Natural killer cell (primary cell): Measurements from ENCODE around the gene ZNF467. TPM values are rescaled to one million over a fixed set of nuclear protein-coding genes. Genes with fewer than 3 reads are reported as not detected.

Source experiments
- ATAC-seq, 3 donors: fragments of 150-1000 bp in 2 of 3; fragments of 200-7000 bp in 1 of 3; cut with Tn5 transposase; 1 replicate in 1 of 3; 2 replicates in 2 of 3; pipeline ENCODE4 v1.10.0; 2021; ENCODE audit warnings: mild to moderate bottlenecking in 2 of 3, moderate library complexity in 2 of 3
- DNase-seq, 2 donors: peaks; one replicate each; pipeline versions ENCODE4 v3.0.0 to v3.0.0-alpha.2; 2013 to 2021; ENCODE audit warnings: mixed read lengths in 1 of 2
- H3K27ac ChIP-seq: one replicate; pipeline ENCODE4 v1.5.1; 2013; ENCODE audit warnings: mild to moderate bottlenecking, low read length
- H3K27me3 ChIP-seq: one replicate; pipeline ENCODE4 v1.6.1; 2013; ENCODE audit warnings: low read length; ENCODE audit not compliant: control insufficient read depth, insufficient read depth
- H3K36me3 ChIP-seq: one replicate; pipeline ENCODE4 v1.6.1; 2013; ENCODE audit warnings: low read length; ENCODE audit not compliant: control insufficient read depth, insufficient read depth
- H3K4me1 ChIP-seq: one replicate; pipeline ENCODE4 v1.6.1; 2013; ENCODE audit warnings: low read length; ENCODE audit not compliant: control insufficient read depth, insufficient read depth
- H3K4me3 ChIP-seq: one replicate; pipeline ENCODE4 v1.5.1; 2013; ENCODE audit warnings: low read length
- H3K9me3 ChIP-seq: one replicate; pipeline ENCODE4 v1.6.1; 2013; ENCODE audit warnings: low read length; ENCODE audit not compliant: control insufficient read depth, insufficient read depth
- H3K27ac Mint-ChIP-seq, 2 donors: one replicate each; pipeline ENCODE4 v1.8.0; 2022; ENCODE audit warnings: mild to moderate bottlenecking in 2 of 2, mixed read lengths in 2 of 2, moderate library complexity in 1 of 2
- H3K27me3 Mint-ChIP-seq, 2 donors: one replicate each; pipeline ENCODE4 v1.8.0; 2022; ENCODE audit warnings: low read depth in 2 of 2, mixed read lengths in 2 of 2
- H3K36me3 Mint-ChIP-seq: one replicate; pipeline ENCODE4 v1.8.0; 2022; ENCODE audit warnings: mixed read lengths
- H3K4me1 Mint-ChIP-seq, 2 donors: one replicate each; pipeline ENCODE4 v1.8.0; 2022; ENCODE audit warnings: mixed read lengths in 2 of 2
- H3K4me3 Mint-ChIP-seq: one replicate; pipeline ENCODE4 v1.8.0; 2022; ENCODE audit warnings: mild to moderate bottlenecking, moderate library complexity, mixed read lengths
- H3K9me3 Mint-ChIP-seq, 2 donors: one replicate each; pipeline ENCODE4 v1.8.0; 2022; ENCODE audit warnings: mixed read lengths in 2 of 2
- CTCF ChIP-seq: fragments of 200-600 bp; IDR thresholded peaks from one replicate; pipeline ENCODE4 v1.8.0; 2022; ENCODE audit warnings: antibody characterized with exemption
- WGBS: methylation state at CpG from one replicate; pipeline ENCODE4 v1.1.7; 2013; ENCODE audit warnings: missing lambda C conversion rate; ENCODE audit not compliant: insufficient coverage; 5-methylcytosine and 5-hydroxymethylcytosine counted together
- intact Hi-C: fragments of 100-400 bp; cut with micrococcal nuclease; formaldehyde crosslinking; loops from one replicate; pipeline ENCODE4 v1.14.2; 2022
- total RNA-seq, 4 donors: library from RNA; stranded (reverse); fragments of 120-200 nt in 1 of 4; gene quantifications; one replicate each; pipeline versions ENCODE4 v1.2.3 to v1.2.4, GENCODE V29; 2013 to 2022

Gene ZNF467
- total RNA-seq, 3 donors from 2014 or later (not counting 1 experiment from before 2014, with no cell fraction given) = 2.8 to 5.4 (median 3.7) TPM

DNA sequence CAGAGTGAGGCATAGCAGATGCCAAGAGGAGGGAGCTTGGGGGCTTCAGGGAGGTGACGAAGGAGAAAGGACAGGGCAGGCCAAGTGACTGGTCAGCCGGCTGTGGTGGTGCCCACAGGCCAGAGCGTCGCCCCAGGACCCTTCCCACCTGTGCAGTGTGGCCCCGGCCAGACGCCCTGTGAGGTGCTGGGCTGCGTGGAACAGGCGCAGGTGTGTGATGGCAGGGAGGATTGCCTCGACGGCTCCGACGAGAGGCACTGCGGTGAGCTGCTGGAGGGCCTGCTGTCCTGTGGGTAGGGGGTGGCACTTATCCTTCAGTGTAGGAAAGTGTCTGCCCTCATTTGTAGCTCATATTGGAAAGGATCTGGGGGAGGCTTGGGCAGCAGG, 26.8 kb upstream of the ZNF467 start:
- intact Hi-C loops = no loop called here
- no peak overlapping the region for H3K27ac ChIP-seq
- WGBS = 91% methylated on average over 13 of the region's 13 CpGs
- ATAC-seq (no peak), DNase-seq (no peak)
- Mint-ChIP-seq H3K36me3 (no peaks in the 10 kb centered on the region), H3K27me3 (no peaks in the 10 kb centered on the region), H3K9me3 (no peaks in the 10 kb centered on the region), H3K4me1 (no peaks in the 10 kb centered on the region), H3K4me3 (no peak overlapping the region), H3K27ac (peak overlapping the region in 1 of 2 donors; percentile 47)
- H3K4me1 ChIP-seq = no peaks in the 10 kb centered on the region
- no peaks in the 10 kb centered on the region for H3K27me3 ChIP-seq
- no peak overlapping the region for H3K4me3 ChIP-seq
- no peak for TF ChIP-seq CTCF
- H3K36me3 ChIP-seq = no peaks in the 10 kb centered on the region
- no peaks in the 10 kb centered on the region for H3K9me3 ChIP-seq

DNA sequence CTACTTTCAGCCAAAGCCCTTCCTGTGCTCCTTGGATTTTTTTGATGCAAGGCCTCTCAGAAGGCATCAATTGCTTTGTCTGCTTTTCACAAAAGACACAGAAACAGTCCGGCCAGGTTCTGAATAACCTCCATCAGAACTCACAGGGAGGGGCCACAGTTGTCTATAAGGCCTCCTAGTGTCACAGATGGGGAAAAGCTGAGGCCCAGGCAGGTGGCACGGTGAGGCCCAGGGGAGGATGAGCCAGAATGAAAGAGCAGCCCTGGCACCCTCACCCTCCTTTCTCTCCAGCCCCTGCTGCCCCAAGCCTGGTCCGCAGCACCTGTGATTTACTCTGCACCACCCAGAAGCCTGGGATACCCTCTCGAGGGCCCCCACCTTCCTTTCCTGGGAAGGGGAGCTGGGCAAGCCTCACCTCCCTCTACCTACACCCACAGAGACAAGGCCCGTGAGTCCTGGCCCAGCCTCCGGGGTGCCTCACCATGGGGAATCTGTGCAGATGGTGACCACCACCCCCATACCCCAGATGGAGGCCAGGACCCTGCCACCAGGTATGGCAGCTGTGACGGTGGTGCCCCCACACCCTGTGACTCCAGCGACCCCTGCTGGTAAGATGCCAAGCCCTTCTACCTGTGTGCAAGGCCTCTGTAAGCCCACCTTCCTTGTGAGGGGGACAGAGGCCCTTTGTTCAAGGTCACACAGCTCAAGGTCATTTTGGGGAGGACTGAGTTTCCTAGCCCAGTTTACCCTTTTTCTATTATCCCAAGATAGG, 26.2 kb upstream of the ZNF467 start:
- Histone ChIP-seq H3K27me3 (no peaks in the 10 kb centered on the region), H3K9me3 (no peaks in the 10 kb centered on the region), H3K4me3 (no peak overlapping the region), H3K27ac (no peak overlapping the region), H3K36me3 (no peaks in the 10 kb centered on the region), H3K4me1 (no peaks in the 10 kb centered on the region)
- DNase-seq (peak; percentile 26 to 77), ATAC-seq (peak in 1 of 3 donors; percentile 58)
- WGBS = 61% methylated on average over 8 of the region's 8 CpGs
- H3K9me3 Mint-ChIP-seq = no peaks in the 10 kb centered on the region
- no peaks in the 10 kb centered on the region for H3K36me3 Mint-ChIP-seq
- no peak overlapping the region for H3K4me3 Mint-ChIP-seq
- peak; percentile 36 for TF ChIP-seq CTCF
- intact Hi-C loops = loop anchor here (5.0 kb wide), 1 partner anchor 137 kb away; no protein-coding TSS in a partner anchor
- H3K27me3 Mint-ChIP-seq = no peaks in the 10 kb centered on the region
- H3K4me1 Mint-ChIP-seq = no peaks in the 10 kb centered on the region
- peak overlapping the region in 1 of 2 donors; percentile 47 for H3K27ac Mint-ChIP-seq

DNA sequence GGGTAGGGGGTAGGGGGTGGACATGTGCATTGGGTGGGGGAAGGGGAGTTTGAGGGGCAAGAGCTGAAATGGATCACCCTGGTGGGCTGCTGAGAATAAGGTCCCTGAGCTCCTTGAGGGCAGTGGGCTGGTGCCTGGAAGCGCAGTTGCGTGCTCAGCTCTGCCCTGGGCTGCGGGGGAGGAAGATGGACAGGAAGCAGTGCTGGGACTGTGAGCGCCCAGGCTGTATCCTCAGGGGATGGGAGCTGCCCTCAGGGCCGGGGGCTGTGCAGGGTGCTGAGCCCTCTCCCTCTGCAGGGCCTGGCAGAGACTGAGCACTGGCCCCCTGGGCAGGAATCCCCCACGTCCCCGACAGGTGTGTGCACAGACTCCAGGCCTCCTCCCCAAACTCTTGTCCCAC, 24.4 kb upstream of the ZNF467 start:
- no peak overlapping the region for H3K4me3 Mint-ChIP-seq
- no peak overlapping the region for H3K27ac Mint-ChIP-seq
- ATAC-seq (no peak), DNase-seq (no peak)
- H3K9me3 ChIP-seq = no peaks in the 10 kb centered on the region
- H3K4me1 ChIP-seq = no peaks in the 10 kb centered on the region
- H3K9me3 Mint-ChIP-seq = no peaks in the 10 kb centered on the region
- 89% methylated on average over 7 of the region's 7 CpGs for WGBS
- H3K36me3 Mint-ChIP-seq = no peaks in the 10 kb centered on the region
- no peaks in the 10 kb centered on the region for H3K4me1 Mint-ChIP-seq
- peaks cover 0 to 3% of the 10 kb centered on the region in 2 donors for H3K27me3 Mint-ChIP-seq
- H3K4me3 ChIP-seq = no peak overlapping the region
- intact Hi-C loops = loop anchor here (5.0 kb wide), 1 partner anchor 135 kb away; no protein-coding TSS in a partner anchor
- TF ChIP-seq CTCF = no peak
- no peaks in the 10 kb centered on the region for H3K27me3 ChIP-seq
- no peaks in the 10 kb centered on the region for H3K36me3 ChIP-seq
- no peak overlapping the region for H3K27ac ChIP-seq
